Measurements from ENCODE around the gene LRIG2. TPM values are rescaled to one million over a fixed set of nuclear protein-coding genes. Genes with fewer than 3 reads are reported as not detected.
"Not testable (repeated sequence)": the region's sequence is repeated elsewhere in the genome, so short reads cannot be mapped to it uniquely, and the experiment has no call there.

Gene LRIG2
- total RNA-seq, 1 donor from 2014 or later, result 6.3 TPM

DNA sequence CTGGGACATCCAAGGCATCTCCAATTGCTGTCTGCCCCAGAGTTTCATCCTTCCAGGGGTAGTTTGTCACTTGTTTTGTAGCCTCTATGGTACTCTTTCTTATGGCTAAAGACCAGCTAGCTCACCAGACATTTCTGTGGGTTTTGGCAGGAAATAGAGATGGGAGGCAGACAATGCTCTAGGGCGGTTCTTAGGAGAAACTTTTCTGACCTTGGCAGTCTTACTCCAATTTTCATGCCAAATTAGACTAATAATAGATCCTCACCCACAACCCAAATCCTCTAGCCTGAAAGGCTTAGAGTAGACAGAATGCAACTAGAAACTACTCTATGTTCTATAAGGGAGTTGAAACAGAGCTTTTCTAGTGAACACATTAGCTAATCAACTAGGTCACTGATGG, 69.8 kb downstream of the LRIG2 start:
- TF ChIP-seq, protein P1, sequence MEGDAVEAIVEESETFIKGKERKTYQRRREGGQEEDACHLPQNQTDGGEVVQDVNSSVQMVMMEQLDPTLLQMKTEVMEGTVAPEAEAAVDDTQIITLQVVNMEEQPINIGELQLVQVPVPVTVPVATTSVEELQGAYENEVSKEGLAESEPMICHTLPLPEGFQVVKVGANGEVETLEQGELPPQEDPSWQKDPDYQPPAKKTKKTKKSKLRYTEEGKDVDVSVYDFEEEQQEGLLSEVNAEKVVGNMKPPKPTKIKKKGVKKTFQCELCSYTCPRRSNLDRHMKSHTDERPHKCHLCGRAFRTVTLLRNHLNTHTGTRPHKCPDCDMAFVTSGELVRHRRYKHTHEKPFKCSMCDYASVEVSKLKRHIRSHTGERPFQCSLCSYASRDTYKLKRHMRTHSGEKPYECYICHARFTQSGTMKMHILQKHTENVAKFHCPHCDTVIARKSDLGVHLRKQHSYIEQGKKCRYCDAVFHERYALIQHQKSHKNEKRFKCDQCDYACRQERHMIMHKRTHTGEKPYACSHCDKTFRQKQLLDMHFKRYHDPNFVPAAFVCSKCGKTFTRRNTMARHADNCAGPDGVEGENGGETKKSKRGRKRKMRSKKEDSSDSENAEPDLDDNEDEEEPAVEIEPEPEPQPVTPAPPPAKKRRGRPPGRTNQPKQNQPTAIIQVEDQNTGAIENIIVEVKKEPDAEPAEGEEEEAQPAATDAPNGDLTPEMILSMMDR (IDR thresholded peaks at IDR 0.05; ENCODE audit: borderline replicate concordance), result no peak
- DNase-seq, result no peak
- Histone ChIP-seq H3K4me1 (peaks cover 28% of the 10 kb centered on the region), H3K36me3 (no peaks in the 10 kb centered on the region), H3K27ac (replicated peaks) (no peak overlapping the region), H3K4me3 (no peak overlapping the region), H3K9me3 (replicated peaks) (no peaks in the 10 kb centered on the region), H3K27me3 (ENCODE audit: low read depth) (no peaks in the 10 kb centered on the region)
- intact Hi-C loops (cut with micrococcal nuclease), result loop anchor here (10.0 kb wide), 1 partner anchor 312 kb away; no protein-coding TSS in a partner anchor

DNA sequence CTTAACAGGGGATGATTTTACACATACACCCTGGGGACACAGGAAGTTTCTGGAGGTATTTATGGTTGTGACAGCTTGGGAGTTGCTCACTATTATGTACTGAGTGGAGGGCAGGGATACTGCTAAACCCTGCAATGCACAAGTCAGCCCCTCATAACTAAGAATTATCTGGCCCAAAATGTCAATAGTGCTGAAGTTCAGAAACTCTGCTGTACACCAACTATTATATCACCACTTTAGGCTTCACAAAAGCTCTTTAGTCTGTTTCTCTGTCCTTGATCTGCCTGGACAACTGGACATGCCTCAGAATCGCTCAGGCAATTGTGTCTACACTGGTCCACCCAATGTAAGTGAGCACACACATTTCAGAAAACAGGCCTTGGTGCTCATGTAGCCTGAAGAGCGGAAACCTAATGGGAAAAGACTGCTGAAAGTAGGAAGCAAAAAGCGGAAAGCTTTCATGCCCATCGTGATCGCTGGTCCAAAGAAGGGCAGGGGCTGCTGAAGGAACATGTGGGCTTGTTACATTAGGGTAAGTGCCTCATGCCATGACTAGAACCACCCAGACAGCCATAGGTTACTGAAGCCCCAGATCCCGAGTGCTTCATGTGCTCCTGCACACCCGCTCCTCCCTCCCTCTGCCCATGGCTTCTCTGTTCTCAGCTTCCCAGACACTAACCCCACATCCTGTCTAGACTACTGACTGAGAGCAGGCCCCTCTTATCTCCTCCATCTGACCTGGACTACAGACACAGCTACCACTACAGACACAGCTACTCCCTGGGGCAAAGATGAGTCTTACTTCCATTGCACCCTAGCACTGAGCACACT, 73.5 kb downstream of the LRIG2 start:
- Histone ChIP-seq H3K4me3 (no peak overlapping the region), H3K4me1 (peaks cover 20% of the 10 kb centered on the region), H3K27me3 (ENCODE audit: low read depth) (no peaks in the 10 kb centered on the region), H3K27ac (replicated peaks) (no peak overlapping the region), H3K9me3 (replicated peaks) (no peaks in the 10 kb centered on the region), H3K36me3 (no peaks in the 10 kb centered on the region)
- TF ChIP-seq, protein P1 (IDR thresholded peaks at IDR 0.05; ENCODE audit: borderline replicate concordance), result no peak
- intact Hi-C loops (cut with micrococcal nuclease), result loop anchor here (10.0 kb wide), 1 partner anchor 308 kb away; no protein-coding TSS in a partner anchor
- no peak for DNase-seq

DNA sequence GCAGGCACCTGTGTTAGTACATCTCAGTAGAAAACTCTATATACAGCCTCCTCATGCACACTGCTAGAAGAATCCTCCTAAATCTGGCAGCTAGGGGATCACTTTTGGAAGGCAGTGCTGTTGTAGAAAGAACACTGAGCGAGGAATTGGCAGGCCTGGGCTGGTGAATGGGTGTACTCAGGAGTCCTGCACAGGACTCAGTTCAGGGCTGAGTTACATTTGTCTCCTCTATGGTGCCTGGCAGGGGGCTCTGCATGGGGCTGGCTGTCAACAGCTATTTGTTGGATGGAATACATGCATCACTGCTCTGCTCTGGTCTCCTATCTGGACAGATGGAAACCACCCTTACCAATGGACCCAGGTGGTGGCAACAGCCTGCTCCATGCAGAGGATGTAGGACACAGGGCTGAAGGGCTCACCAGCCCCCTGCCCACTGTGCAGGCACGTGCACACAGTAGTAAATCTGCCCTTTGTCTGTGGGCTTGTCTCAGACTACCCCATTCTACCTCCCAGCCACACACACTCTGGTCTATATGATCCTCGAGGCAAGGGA, 74.2 kb downstream of the LRIG2 start:
- H3K27ac ChIP-seq (replicated peaks), result no peak overlapping the region
- intact Hi-C loops (cut with micrococcal nuclease), result loop anchor here (10.0 kb wide), 1 partner anchor 308 kb away; no protein-coding TSS in a partner anchor
- no peaks in the 10 kb centered on the region for H3K36me3 ChIP-seq
- TF ChIP-seq, protein P1 (IDR thresholded peaks at IDR 0.05; ENCODE audit: borderline replicate concordance), result no peak
- H3K4me3 ChIP-seq, result no peak overlapping the region
- H3K27me3 ChIP-seq (ENCODE audit: low read depth), result no peaks in the 10 kb centered on the region
- H3K4me1 ChIP-seq, result peaks cover 14% of the 10 kb centered on the region
- H3K9me3 ChIP-seq (replicated peaks), result no peaks in the 10 kb centered on the region
- DNase-seq, result no peak

DNA sequence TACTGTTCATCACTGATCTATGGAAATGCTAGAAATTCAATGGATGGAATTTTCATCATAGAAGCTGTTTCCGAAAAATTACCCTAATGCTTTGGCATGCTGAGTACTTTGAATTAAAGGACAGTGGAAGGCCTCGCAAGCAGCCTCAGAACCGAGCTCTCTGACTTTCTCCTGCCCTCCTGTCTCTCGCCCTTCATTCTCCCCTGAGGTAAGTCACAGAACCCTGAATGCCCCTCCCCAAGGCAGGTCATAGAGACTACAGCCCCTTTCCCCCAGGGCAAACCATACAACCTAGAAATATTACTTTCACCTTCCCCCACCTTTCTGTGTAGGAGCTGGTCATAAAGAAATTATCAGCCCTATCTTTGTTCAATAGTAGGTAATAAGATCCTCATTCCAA, 74.8 kb downstream of the LRIG2 start:
- TF ChIP-seq, protein P1 (IDR thresholded peaks at IDR 0.05; ENCODE audit: borderline replicate concordance), result no peak

DNA sequence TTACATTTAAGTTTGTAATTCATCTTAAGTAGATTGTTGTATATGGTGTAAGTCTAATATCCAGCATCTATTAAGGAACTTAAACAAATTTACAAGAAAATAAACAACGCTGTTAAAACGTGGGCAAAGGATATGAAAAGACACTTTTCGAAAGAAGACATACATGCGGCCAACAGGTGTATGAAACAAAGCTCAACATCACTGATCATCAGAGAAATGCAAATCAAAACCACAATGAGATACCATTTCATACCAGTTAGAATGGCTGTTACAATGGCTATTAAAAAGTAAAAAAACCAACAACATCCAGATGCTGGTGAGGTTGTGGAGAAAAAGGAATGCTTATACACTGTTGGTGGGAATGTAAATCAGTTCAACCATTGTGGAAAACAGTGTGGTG, 77.5 kb downstream of the LRIG2 start:
- H3K4me3 ChIP-seq; H3K27me3 ChIP-seq (ENCODE audit: low read depth); H3K4me1 ChIP-seq; H3K27ac ChIP-seq (replicated peaks); intact Hi-C loops (cut with micrococcal nuclease); DNase-seq; H3K9me3 ChIP-seq (replicated peaks); H3K36me3 ChIP-seq: not testable (repeated sequence)

More for the DNA sequence above, 74.8 kb downstream of the LRIG2 start:
- Histone ChIP-seq H3K27me3 (ENCODE audit: low read depth) (no peaks in the 10 kb centered on the region), H3K36me3 (no peaks in the 10 kb centered on the region), H3K4me1 (peaks cover 7% of the 10 kb centered on the region), H3K4me3 (no peak overlapping the region), H3K27ac (replicated peaks) (no peak overlapping the region), H3K9me3 (replicated peaks) (no peaks in the 10 kb centered on the region)
- intact Hi-C loops (cut with micrococcal nuclease), result loop anchor here (10.0 kb wide), 1 partner anchor 307 kb away; no protein-coding TSS in a partner anchor
- no peak for DNase-seq

Data from left ventricle myocardium inferior (tissue), 1 donor.